HG02840 (cell line): ENCODE measurements around the gene SLC17A8.
"Not testable (repeated sequence)": the region's sequence is repeated elsewhere in the genome, so short reads cannot be mapped to it uniquely, and the experiment has no call there.

ENCODE experiments used
- ATAC-seq: cut with Tn5 transposase; IDR thresholded peaks from one replicate; pipeline ENCODE4 v1.9.1; 2021; ENCODE audit warnings: mild to moderate bottlenecking, moderate library complexity, moderate number of reproducible peaks; ENCODE audit not compliant: unreplicated experiment, low FRiP score

Gene SLC17A8

DNA sequence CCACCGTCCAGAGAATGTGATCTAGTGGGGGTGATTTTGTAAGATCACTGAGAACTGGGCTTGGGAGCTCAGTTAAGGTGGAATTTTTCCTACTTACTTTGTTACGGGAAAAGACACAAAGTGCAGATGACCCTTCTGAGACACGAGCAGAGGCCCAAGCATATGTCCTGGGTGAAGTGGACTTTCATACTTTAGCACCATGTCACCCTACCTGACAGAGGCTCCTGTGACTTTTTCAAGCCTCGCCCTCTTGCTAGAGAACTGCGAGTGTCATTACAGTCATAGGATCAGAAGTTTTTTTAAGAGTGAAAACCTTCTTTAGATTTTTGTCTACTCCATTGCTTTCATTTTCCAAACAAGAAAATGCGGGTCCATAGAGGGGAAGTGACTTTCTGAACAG, 56.1 kb downstream of the SLC17A8 start:
- no peak for ATAC-seq

DNA sequence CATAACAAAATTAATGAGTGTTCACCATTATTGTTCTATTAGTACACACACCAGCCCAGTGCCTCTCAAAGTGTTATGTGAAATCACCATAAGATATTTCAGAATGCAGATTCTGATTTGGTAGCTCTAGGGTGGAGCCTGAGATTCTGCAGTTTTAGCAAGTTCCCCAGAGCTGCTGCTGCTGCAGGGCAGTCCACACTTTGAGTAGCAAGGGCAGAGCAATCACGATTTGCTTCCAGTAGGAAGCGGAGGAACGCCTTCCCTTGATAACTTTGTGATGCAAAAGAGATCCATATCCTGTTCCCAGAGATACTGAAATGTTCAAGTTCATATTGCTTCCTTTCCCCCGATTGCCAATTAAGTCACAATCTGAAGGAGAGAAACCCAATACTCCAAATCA, 57.9 kb downstream of the SLC17A8 start:
- no peak for ATAC-seq

DNA sequence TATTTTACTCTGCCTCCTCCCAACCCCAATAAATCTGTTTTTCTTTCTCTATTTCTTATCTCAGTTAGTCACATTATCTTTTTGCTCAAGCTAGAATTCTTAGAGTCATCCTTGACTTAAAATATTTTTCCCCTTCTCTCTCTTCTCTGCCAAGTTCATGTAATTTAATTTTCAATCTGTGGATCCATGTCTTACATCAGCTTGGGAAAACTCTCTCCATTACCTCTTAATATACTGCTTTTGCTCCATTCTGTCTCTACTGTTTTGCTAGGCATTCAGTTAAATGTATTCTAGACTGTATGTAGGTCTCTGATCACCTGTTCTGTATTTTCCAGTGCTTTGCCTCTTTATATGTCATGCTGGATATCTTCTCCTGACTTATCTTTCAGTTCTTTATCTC, 65.8 kb downstream of the SLC17A8 start:
- ATAC-seq = no peak

DNA sequence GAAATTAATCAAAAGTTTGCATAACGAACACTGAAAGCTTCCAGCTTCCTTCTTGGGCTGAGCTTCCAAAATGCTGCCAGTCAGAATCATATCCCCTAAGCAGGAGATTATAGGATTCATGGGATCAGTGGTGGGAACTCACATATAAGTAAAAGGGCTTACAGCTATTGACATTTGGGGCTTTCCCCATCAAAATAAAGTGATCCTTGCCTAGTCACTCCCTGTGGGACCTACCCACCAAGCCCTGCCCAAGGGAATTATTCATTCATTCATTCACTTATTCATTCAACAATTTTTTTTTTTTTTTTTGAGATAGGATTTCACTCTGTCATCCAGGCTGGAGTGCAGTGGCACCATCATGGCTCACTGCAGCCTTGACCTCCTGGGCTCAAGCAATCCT, 69.3 kb downstream of the SLC17A8 start:
- no peak for ATAC-seq

- ATAC-seq = no peak
Measured at GRCh38 chr12:100427078-100427477, 70.2 kb downstream of the SLC17A8 start.

- not testable (repeated sequence) for ATAC-seq
Measured at GRCh38 chr12:100430251-100430650, 73.4 kb downstream of the SLC17A8 start.

GRCh38 chr12:100433701-100434100, 76.8 kb downstream of the SLC17A8 start:
- no peak for ATAC-seq

DNA sequence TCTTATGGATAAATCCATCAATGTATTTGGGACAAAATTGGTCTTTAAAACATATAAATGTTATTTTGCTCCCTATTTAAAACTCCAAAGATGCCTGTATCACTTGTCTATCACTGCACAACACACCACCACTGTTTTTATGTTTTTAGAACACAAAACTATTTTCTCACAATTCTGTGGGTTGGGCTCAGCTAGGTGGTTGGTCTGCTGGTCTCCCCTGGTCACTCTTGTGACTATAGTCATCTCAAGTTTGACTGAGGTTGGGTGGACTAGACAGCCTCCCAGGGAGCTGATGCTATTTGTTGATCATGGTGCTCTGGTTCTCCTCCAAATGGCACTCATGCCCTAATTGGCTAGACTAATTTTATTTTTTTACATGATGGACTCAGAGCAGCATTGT, 77.3 kb downstream of the SLC17A8 start:
- ATAC-seq = no peak

- ATAC-seq = no peak
Measured at GRCh38 chr12:100435957-100436356, 79.1 kb downstream of the SLC17A8 start.

DNA sequence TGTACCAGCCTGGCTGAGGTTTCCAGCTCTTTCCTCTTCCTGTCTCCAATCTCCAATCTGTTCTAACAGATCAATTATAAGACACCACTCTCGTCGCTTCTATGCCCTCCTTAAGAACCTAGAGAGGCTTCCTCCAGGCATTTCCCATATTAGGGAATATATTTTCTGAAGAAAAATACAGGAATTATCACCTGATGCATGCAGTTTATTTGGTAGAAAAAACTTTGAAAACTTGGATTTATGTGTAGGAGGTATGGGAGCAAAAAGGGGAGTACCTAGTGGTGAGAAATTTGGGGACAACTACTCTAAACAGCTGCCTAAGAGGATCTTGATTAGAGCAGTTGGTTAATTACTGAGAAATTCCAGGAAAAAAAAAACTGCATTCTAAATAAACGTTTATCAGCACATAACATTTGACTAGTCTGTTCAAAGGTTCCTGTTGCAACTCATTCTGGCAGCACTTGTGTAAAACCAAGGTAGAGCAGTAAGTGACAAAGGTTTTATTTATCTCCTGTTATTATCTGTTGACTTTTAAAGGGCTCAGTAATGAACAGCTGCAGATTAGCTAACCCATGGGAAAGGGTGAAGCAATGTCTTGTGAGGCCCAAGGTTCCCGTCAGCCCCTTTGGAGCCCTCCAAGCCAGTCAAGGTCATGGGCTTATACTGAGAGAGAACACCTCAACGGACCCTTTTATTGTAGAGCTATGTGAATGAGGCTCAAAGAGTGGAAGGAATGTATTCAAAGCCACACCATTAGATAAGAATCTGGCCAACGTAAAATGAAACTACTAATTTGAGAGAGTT, 80.4 kb downstream of the SLC17A8 start:
- ATAC-seq = no peak

GRCh38 chr12:100439797-100440196, 82.9 kb downstream of the SLC17A8 start:
- ATAC-seq = no peak

- no peak for ATAC-seq
Measured at GRCh38 chr12:100442403-100442802, 85.5 kb downstream of the SLC17A8 start.

DNA sequence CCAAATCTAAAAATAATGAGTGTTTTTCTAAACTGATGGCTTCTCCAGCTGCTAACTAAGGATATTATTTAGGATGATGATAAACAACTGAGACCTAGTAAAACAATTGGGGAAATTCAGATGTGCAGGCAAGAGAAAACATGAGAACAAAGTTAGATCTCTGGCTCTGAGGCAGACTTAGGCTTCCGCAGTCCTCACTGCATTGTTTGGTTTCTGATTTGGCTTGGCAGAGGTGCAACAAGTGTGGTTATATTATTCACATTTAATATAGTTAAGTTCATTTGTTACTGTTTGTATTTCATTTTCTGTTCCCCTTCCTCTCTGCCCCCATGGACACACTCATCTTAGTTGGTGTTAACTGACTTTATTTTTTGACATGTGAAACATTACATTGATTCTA, 86.6 kb downstream of the SLC17A8 start:
- no peak for ATAC-seq

GRCh38 chr12:100445081-100445481, 88.2 kb downstream of the SLC17A8 start:
- no peak for ATAC-seq

DNA sequence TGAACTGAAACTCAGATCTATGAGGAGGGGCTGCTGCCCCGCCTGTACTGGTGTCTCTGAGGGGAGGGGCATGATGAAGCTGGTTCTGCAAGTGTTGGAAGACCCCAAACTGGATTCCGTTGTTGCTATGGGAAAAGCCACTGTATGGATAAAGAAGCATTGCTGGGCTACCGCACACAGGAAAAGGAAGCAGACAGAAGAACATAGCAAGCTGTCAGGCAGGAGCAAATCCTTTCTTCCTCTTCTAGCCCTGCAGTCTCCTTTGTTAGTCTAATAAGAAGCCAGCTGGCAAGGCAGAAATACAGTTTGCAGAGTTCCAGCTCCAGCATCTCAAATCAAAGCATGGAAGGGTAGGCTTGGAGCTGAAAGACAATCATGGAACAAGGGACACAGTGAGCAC, 90.5 kb downstream of the SLC17A8 start:
- ATAC-seq = no peak

DNA sequence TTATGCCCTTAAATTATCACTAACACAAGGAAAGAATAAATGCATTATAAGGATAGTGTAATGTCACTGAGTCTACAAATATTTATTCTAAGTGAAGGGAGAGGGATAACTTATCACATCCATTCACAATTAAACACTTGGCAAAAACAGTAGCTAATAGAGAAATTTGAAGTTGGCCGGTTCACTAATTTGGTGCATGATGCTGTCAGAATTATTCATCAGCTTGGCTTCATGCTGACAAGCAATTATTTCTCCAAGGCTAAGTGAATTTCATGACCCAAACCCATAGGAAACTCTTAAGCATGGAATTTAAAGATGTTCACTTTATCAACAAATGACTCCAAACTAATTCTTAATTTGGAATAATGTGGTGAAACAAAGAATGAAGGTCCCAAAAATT, 91.8 kb downstream of the SLC17A8 start:
- no peak for ATAC-seq

GRCh38 chr12:100450735-100451134, 93.9 kb downstream of the SLC17A8 start:
- ATAC-seq = no peak

- no peak for ATAC-seq
Measured at GRCh38 chr12:100453951-100454350, 97.1 kb downstream of the SLC17A8 start.

DNA sequence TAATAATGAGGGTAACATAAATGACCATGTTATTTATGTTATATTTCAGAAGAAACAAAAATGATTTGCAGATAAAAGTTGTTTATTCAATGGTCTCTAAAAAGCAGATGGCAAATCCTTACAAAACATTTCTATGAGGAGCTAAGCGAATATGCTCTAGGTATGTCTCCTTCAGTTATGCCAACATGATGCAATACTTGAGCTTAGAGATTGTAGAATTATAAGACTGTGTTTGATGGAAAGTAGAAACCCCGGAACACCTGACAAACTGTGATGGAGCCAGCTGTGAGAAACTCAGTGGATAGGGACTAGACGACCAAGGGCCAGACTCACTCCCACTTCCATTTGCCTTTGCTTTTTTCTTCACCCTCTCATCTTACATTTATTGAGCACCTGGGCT, 99.0 kb downstream of the SLC17A8 start:
- no peak for ATAC-seq

DNA sequence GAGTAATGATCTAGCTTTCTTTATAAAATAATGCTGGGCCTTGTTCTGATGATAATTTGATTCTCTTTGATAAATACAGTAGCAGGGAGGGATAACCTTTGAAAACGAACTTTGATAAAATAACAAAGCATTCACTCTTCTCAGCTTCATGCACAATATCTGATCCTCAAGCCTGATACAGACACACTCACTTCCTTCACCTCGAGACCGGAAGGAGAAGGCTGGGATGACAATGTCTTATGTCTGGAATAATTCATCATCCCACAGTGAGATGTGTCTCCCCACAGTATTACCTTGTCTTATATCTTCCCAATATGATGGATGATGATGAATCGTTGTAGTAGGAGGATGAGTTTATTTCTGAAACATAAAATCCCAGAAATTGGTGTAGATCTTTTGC, 101.3 kb downstream of the SLC17A8 start:
- no peak for ATAC-seq

DNA sequence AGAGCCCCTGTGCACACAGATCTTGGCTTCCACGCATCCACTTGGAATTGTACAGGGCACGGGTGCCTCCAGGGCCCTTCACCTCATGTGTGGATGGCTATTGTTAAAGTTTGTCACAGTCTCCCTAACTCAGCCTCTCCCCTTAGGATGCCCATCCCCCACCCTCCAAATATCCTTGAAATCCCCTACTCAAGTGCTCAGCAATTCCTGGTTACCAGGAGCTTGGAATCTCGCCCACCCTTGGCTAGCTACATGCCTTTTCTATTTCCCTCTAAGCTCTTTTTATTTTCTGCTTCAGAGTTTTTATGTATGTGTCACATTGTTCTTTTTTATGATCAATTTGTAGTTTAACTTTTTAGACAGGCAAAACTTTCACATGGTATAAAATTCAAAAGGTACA, 103.8 kb downstream of the SLC17A8 start:
- ATAC-seq = no peak

DNA sequence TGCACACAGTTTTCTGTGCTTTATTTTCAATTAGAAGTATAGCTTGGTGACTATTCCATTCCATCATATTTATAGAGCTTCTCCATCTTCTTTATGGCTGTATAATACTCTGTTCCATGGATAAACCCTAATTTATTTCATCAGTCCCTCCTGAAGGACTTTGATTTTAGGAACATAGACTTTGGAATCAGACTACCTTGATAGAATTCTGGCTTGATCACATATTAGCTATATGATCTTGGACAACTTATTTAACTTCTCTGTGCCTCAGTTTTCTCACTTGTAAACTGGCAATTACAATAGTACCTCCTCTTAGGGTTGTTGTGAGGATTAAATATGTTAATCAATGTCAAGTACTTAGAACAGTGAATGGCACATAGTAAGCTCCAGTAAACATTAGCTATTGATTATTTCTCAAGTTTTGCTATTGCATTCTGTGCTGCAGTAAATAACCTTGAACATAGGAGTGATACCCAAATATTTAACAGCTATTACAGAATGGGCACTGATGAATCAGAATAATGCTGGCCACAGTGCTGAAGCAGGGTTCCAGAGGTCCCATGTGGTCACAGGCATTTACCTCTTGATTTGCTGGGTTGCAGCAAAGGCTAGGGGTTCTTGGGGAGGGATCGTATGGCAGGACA, 104.6 kb downstream of the SLC17A8 start:
- no peak for ATAC-seq
